HepG2 (cell line): ENCODE results near the gene ZBTB7B. TPM values are rescaled to one million over a fixed set of nuclear protein-coding genes. Genes with fewer than 3 reads are reported as not detected.
A peak's percentile ranks its signal among the peaks of the same experiment; 100 is the strongest.

Source experiments
- CENPT ChIP-seq: sonication (generic); formaldehyde crosslinking; IDR thresholded peaks from 2 replicates; pipeline ENCODE4 v1.8.0; 2022; ENCODE audit warnings: low read depth, mild to moderate bottlenecking, moderate library complexity, missing genetic modification reagents
- DMAP1 ChIP-seq: IDR thresholded peaks from 2 replicates; pipeline ENCODE4 v1.6.1; 2016
- FOXJ3 ChIP-seq: sonication (generic); formaldehyde crosslinking; IDR thresholded peaks from 2 replicates; pipeline ENCODE4 v1.4.0; 2020; ENCODE audit warnings: missing genetic modification reagents, mild to moderate bottlenecking, borderline replicate concordance
- IRF2 ChIP-seq: IDR thresholded peaks from 2 replicates; pipeline ENCODE4 v1.6.1; 2018; ENCODE audit warnings: missing genetic modification reagents, missing compliant biosample characterization
- KDM5A ChIP-seq: fragments of 200-600 bp; sonication (generic); IDR thresholded peaks from 2 replicates; pipeline ENCODE4 v1.7.0; 2018; ENCODE audit warnings: antibody characterized with exemption, mild to moderate bottlenecking, low read length, borderline replicate concordance
- NCOA1 ChIP-seq: sonication (generic); formaldehyde crosslinking; IDR thresholded peaks from 2 replicates; pipeline ENCODE4 v1.9.0; 2021; ENCODE audit warnings: missing genetic modification reagents
- NFIB ChIP-seq: sonication (generic); formaldehyde crosslinking; IDR thresholded peaks from 2 replicates; pipeline ENCODE4 v1.9.0; 2021; ENCODE audit warnings: missing genetic modification reagents, mild to moderate bottlenecking, borderline replicate concordance
- PLRG1 ChIP-seq: fragments of 450-650 bp; conservative IDR thresholded peaks from 2 replicates; pipeline ENCODE4 v1.6.1; 2016
- TSC22D2 ChIP-seq: sonication (generic); formaldehyde crosslinking; IDR thresholded peaks from 2 replicates; pipeline ENCODE4 v1.5.1; 2020; ENCODE audit warnings: missing genetic modification reagents, mild to moderate bottlenecking, borderline replicate concordance
- ZKSCAN1 ChIP-seq: fragments of 150-350 bp; IDR thresholded peaks from 2 replicates; pipeline ENCODE4 v1.6.1; 2014; ENCODE audit warnings: low read length
- ZMYM2 ChIP-seq: sonication (generic); formaldehyde crosslinking; IDR thresholded peaks from 2 replicates; pipeline ENCODE4 v1.8.0; 2022; ENCODE audit warnings: mild to moderate bottlenecking, missing genetic modification reagents
- ZNF629 ChIP-seq: sonication (generic); formaldehyde crosslinking; conservative IDR thresholded peaks from 2 replicates; pipeline ENCODE4 v1.5.0; 2020; ENCODE audit warnings: missing genetic modification reagents
- ZNF761 ChIP-seq: sonication (generic); formaldehyde crosslinking; conservative IDR thresholded peaks from 2 replicates; pipeline ENCODE4 v1.4.0; 2020; ENCODE audit warnings: mild to moderate bottlenecking, missing genetic modification reagents
- polyA plus RNA-seq, 8 experiments: library from polyadenylated mRNA; depleted of rRNA in 3 of 8; stranded (reverse) in 7 of 8; unstranded in 1 of 8; fragments of >200 nt; fragmentation: Illumina TruSeq in 4 of 8; extraction: Trizol in 4 of 8; gene quantifications; 2 replicates each; pipeline versions ENCODE4 v1.2.1 to v1.2.3, GENCODE V29; 2011 to 2016; ENCODE audit warnings: low read depth in 4 of 8, missing spikeins in 1 of 8, mixed read lengths in 1 of 8; ENCODE audit not compliant: insufficient read depth in 1 of 8
- total RNA-seq, 5 experiments: library from RNA; depleted of rRNA; stranded (reverse); fragments of >200 nt; fragmentation: Illumina TruSeq; extraction: Trizol; gene quantifications; 2 replicates each; pipeline ENCODE4 v1.2.3, GENCODE V29; 2016; ENCODE audit warnings: low read depth in 1 of 5
- TF ChIP-seq, protein P1 (sequence below): sonication (generic); formaldehyde crosslinking; IDR thresholded peaks from 2 replicates; pipeline ENCODE4 v1.4.0; 2020; ENCODE audit warnings: low read depth, mild to moderate bottlenecking, missing genetic modification reagents
- TF ChIP-seq, protein P2 (sequence below): IDR thresholded peaks from 2 replicates; pipeline ENCODE4 v1.6.1; 2016; ENCODE audit warnings: control low read depth
- TF ChIP-seq, protein P3 (sequence below): sonication (generic); formaldehyde crosslinking; IDR thresholded peaks from 2 replicates; pipeline ENCODE4 v1.4.0; 2020; ENCODE audit warnings: mild to moderate bottlenecking, missing genetic modification reagents
- TF ChIP-seq, protein P4 (sequence below): IDR thresholded peaks from 2 replicates; pipeline ENCODE4 v1.6.1; 2012; ENCODE audit warnings: low read length, improper control_type of control experiment
- TF ChIP-seq, protein P5 (sequence below): sonication (generic); formaldehyde crosslinking; IDR thresholded peaks from 2 replicates; pipeline ENCODE4 v1.4.0; 2020; ENCODE audit warnings: missing genetic modification reagents, borderline replicate concordance

Gene ZBTB7B
- total and polyA plus RNA-seq, 2 of the 13 experiments (the other 11 are each of a cell fraction or from before 2014, with no cell fraction given) = 15.5 to 17.5 TPM

DNA sequence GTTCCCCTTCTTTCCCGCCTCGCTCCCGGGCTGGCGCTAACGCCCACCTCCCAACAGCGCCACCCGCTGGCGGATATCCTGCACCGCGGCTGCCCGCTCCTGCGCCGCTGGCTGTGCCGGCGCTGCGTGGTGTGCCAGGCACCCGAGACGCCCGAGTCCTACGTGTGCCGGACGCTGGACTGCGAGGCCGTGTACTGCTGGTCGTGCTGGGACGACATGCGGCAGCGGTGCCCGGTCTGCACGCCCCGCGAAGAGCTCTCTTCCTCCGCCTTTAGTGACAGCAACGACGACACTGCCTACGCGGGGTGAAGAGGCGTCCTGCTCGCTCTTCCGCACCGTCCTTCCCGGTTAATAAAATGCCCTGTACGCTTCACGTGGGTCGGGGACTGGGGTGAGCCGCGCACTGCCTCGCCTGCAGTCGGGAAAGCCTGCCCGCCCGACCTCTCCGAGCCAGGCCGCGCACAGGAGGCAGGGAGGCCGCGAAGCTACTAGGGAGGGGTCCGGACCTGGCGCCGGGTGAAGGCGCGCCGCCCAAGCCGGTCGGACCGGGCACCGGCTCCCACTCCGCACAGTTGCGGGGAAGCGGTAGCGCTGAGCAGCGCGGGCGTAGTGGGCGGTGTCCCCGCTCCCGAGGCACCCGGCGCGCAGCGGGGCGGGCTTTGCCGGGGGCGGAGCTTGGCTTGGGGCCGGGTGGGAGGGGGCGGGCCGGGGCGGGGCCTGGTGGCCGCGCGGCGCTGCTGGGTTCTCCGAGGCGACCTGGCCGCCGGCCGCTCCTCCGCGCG is 48.1 kb downstream of the ZBTB7B start, which contains the start of gene ADAM15 (continued):
- TF ChIP-seq, protein P1, sequence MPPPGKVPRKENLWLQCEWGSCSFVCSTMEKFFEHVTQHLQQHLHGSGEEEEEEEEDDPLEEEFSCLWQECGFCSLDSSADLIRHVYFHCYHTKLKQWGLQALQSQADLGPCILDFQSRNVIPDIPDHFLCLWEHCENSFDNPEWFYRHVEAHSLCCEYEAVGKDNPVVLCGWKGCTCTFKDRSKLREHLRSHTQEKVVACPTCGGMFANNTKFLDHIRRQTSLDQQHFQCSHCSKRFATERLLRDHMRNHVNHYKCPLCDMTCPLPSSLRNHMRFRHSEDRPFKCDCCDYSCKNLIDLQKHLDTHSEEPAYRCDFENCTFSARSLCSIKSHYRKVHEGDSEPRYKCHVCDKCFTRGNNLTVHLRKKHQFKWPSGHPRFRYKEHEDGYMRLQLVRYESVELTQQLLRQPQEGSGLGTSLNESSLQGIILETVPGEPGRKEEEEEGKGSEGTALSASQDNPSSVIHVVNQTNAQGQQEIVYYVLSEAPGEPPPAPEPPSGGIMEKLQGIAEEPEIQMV (CRISPR knock-in tag) = peak; percentile 92
- TF ChIP-seq ZKSCAN1 = no peak
- no peak for TF ChIP-seq IRF2 (CRISPR knock-in tag)
- TF ChIP-seq ZNF629 (CRISPR knock-in tag) = no peak
- TF ChIP-seq PLRG1 = no peak
- no peak for TF ChIP-seq FOXJ3 (CRISPR knock-in tag)
- TF ChIP-seq, protein P2, sequence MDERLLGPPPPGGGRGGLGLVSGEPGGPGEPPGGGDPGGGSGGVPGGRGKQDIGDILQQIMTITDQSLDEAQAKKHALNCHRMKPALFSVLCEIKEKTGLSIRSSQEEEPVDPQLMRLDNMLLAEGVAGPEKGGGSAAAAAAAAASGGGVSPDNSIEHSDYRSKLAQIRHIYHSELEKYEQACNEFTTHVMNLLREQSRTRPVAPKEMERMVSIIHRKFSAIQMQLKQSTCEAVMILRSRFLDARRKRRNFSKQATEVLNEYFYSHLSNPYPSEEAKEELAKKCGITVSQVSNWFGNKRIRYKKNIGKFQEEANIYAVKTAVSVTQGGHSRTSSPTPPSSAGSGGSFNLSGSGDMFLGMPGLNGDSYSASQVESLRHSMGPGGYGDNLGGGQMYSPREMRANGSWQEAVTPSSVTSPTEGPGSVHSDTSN (CRISPR knock-in tag) = no peak
- TF ChIP-seq ZNF761 (CRISPR knock-in tag) = no peak; the same call in 1 of the 2 replicates
- peak; percentile 70 for TF ChIP-seq DMAP1 (CRISPR knock-in tag)
- TF ChIP-seq ZMYM2 (CRISPR knock-in tag) = peak; percentile 90
- TF ChIP-seq, protein P3, sequence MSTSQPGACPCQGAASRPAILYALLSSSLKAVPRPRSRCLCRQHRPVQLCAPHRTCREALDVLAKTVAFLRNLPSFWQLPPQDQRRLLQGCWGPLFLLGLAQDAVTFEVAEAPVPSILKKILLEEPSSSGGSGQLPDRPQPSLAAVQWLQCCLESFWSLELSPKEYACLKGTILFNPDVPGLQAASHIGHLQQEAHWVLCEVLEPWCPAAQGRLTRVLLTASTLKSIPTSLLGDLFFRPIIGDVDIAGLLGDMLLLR (CRISPR knock-in tag) = 0 out of 2 replicates have a peak, but pooled peaks have one; percentile 70
- peak; percentile 61 for TF ChIP-seq CENPT (CRISPR knock-in tag)
- peak; percentile 87 for TF ChIP-seq NCOA1 (CRISPR knock-in tag)
- TF ChIP-seq, protein P4, sequence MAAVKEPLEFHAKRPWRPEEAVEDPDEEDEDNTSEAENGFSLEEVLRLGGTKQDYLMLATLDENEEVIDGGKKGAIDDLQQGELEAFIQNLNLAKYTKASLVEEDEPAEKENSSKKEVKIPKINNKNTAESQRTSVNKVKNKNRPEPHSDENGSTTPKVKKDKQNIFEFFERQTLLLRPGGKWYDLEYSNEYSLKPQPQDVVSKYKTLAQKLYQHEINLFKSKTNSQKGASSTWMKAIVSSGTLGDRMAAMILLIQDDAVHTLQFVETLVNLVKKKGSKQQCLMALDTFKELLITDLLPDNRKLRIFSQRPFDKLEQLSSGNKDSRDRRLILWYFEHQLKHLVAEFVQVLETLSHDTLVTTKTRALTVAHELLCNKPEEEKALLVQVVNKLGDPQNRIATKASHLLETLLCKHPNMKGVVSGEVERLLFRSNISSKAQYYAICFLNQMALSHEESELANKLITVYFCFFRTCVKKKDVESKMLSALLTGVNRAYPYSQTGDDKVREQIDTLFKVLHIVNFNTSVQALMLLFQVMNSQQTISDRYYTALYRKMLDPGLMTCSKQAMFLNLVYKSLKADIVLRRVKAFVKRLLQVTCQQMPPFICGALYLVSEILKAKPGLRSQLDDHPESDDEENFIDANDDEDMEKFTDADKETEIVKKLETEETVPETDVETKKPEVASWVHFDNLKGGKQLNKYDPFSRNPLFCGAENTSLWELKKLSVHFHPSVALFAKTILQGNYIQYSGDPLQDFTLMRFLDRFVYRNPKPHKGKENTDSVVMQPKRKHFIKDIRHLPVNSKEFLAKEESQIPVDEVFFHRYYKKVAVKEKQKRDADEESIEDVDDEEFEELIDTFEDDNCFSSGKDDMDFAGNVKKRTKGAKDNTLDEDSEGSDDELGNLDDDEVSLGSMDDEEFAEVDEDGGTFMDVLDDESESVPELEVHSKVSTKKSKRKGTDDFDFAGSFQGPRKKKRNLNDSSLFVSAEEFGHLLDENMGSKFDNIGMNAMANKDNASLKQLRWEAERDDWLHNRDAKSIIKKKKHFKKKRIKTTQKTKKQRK = no peak
- TF ChIP-seq, protein P5, sequence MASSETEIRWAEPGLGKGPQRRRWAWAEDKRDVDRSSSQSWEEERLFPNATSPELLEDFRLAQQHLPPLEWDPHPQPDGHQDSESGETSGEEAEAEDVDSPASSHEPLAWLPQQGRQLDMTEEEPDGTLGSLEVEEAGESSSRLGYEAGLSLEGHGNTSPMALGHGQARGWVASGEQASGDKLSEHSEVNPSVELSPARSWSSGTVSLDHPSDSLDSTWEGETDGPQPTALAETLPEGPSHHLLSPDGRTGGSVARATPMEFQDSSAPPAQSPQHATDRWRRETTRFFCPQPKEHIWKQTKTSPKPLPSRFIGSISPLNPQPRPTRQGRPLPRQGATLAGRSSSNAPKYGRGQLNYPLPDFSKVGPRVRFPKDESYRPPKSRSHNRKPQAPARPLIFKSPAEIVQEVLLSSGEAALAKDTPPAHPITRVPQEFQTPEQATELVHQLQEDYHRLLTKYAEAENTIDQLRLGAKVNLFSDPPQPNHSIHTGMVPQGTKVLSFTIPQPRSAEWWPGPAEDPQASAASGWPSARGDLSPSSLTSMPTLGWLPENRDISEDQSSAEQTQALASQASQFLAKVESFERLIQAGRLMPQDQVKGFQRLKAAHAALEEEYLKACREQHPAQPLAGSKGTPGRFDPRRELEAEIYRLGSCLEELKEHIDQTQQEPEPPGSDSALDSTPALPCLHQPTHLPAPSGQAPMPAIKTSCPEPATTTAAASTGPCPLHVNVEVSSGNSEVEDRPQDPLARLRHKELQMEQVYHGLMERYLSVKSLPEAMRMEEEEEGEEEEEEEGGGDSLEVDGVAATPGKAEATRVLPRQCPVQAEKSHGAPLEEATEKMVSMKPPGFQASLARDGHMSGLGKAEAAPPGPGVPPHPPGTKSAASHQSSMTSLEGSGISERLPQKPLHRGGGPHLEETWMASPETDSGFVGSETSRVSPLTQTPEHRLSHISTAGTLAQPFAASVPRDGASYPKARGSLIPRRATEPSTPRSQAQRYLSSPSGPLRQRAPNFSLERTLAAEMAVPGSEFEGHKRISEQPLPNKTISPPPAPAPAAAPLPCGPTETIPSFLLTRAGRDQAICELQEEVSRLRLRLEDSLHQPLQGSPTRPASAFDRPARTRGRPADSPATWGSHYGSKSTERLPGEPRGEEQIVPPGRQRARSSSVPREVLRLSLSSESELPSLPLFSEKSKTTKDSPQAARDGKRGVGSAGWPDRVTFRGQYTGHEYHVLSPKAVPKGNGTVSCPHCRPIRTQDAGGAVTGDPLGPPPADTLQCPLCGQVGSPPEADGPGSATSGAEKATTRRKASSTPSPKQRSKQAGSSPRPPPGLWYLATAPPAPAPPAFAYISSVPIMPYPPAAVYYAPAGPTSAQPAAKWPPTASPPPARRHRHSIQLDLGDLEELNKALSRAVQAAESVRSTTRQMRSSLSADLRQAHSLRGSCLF (CRISPR knock-in tag) = no peak
- no peak for TF ChIP-seq TSC22D2 (CRISPR knock-in tag)
- no peak for TF ChIP-seq KDM5A
- TF ChIP-seq NFIB (CRISPR knock-in tag) = 0 out of 2 replicates have a peak, but pooled peaks have one; percentile 29
